GM12878 (cell line): ENCODE measurements around the gene THBD. TPM values are rescaled to one million over a fixed set of nuclear protein-coding genes. Genes with fewer than 3 reads are reported as not detected.

Experiments used
- ATAC-seq: fragments of 200-7000 bp; cut with Tn5 transposase; 3 replicates; pipeline ENCODE4 v1.9.1; 2020; ENCODE audit warnings: mild to moderate bottlenecking, moderate library complexity
- BruUV-seq: library from RNA; stranded (reverse); fragments of 400-500 nt; replicated peaks from 2 replicates; lab custom pipeline; 2021; lab: Mats Ljungman, UMichigan
- CTCF ChIA-PET: fragments of 300-600 bp; sonication (Branson Sonifier 250); formaldehyde crosslinking; extraction: SDS; loops from one replicate; lab custom pipeline; 2021; ENCODE audit warnings: inconsistent platforms; lab: Yijun Ruan, JAX
- POLR2A ChIA-PET: fragments of 350-600 bp; formaldehyde crosslinking; extraction: SDS; loops from one replicate; lab custom pipeline; 2021; ENCODE audit warnings: inconsistent platforms; lab: Charles Lee
- RAD21 ChIA-PET: fragments of 300-600 bp; sonication (Branson Sonifier 250); formaldehyde crosslinking; loops from one replicate; lab custom pipeline; 2023; ENCODE audit warnings: antibody characterized with exemption; ENCODE audit not compliant: unreplicated experiment; lab: Charles Lee
- SMC1A ChIA-PET: fragments of 300-600 bp; sonication (Branson Sonifier 250); formaldehyde crosslinking; loops from one replicate; lab custom pipeline; 2023; ENCODE audit not compliant: unreplicated experiment, uncharacterized antibody; lab: Charles Lee
- DNase-seq: peaks from one replicate; pipeline ENCODE4 v3.0.0-alpha.2; 2011; ENCODE audit warnings: low read depth, low spot score
- FAIRE-seq: peaks from 3 replicates; lab custom pipeline; 2011; peaks lifted over from hg19 to GRCh38; lab: Jason Lieb, UNC
- H2AFZ ChIP-seq: 2 replicates; pipeline ENCODE4 v1.6.0; 2011; ENCODE audit warnings: low read depth, low read length, control low read depth; ENCODE audit not compliant: control insufficient read depth
- H3K27ac ChIP-seq: 2 replicates; pipeline ENCODE4 v1.5.1; 2011; ENCODE audit warnings: control low read depth; ENCODE audit not compliant: control insufficient read depth, insufficient read depth
- H3K27me3 ChIP-seq, 2 experiments: replicated peaks in 1 of 2; 2 replicates each; pipeline versions ENCODE4 v1.6.0 to v1.6.1; 2011; ENCODE audit warnings: low read length in 1 of 2; ENCODE audit not compliant: control insufficient read depth in 2 of 2, insufficient read depth in 2 of 2
- H3K36me3 ChIP-seq, 2 experiments: 2 replicates each; pipeline ENCODE4 v1.5.1; 2011; ENCODE audit warnings: low read length in 1 of 2; ENCODE audit not compliant: control insufficient read depth in 2 of 2, insufficient read depth in 2 of 2
- H3K4me1 ChIP-seq: 2 replicates; pipeline ENCODE4 v1.6.1; 2011; ENCODE audit warnings: mild to moderate bottlenecking, low read length, moderate library complexity, mixed read lengths; ENCODE audit not compliant: control insufficient read depth, insufficient read depth
- H3K4me2 ChIP-seq: 2 replicates; pipeline ENCODE4 v1.6.0; 2011; ENCODE audit warnings: control low read depth; ENCODE audit not compliant: control insufficient read depth, insufficient read depth
- H3K4me3 ChIP-seq: fragments of 200-600 bp; sonication (generic); 2 replicates; pipeline ENCODE4 v1.5.1; 2016
- H3K79me2 ChIP-seq: 2 replicates; pipeline ENCODE4 v1.6.0; 2011; ENCODE audit warnings: low read length; ENCODE audit not compliant: control insufficient read depth, insufficient read depth
- H3K9ac ChIP-seq: 2 replicates; pipeline ENCODE4 v1.8.0; 2011; ENCODE audit warnings: low read length, control low read depth, mixed read lengths; ENCODE audit not compliant: control insufficient read depth, insufficient read depth
- H3K9me3 ChIP-seq: replicated peaks from 3 replicates; pipeline ENCODE4 v1.5.1; 2011; ENCODE audit warnings: mild to moderate bottlenecking, low read length; ENCODE audit not compliant: control insufficient read depth, insufficient read depth
- H4K20me1 ChIP-seq: 2 replicates; pipeline ENCODE4 v1.6.0; 2011; ENCODE audit not compliant: control insufficient read depth, insufficient read depth
- BHLHE40 ChIP-seq, 2 experiments: fragments of 450-650 bp in 1 of 2; IDR thresholded peaks; 2 replicates each; pipeline ENCODE4 v1.6.1; 2011 to 2017; ENCODE audit warnings: low read depth in 2 of 2, borderline replicate concordance in 1 of 2, improper control_type of control experiment in 1 of 2, low read length in 1 of 2, mild to moderate bottlenecking in 1 of 2
- BMI1 ChIP-seq: fragments of 450-650 bp; IDR thresholded peaks from 2 replicates; pipeline ENCODE4 v1.6.1; 2016; ENCODE audit warnings: mild to moderate bottlenecking, moderate library complexity, borderline replicate concordance
- CHD4 ChIP-seq: fragments of 200-600 bp; sonication (generic); IDR thresholded peaks from 2 replicates; pipeline ENCODE4 v1.6.1; 2016; ENCODE audit warnings: mild to moderate bottlenecking
- FOS ChIP-seq: IDR thresholded peaks from 3 replicates; pipeline ENCODE4 v1.6.1; 2011; ENCODE audit warnings: borderline replicate concordance; ENCODE audit not compliant: insufficient read length; ENCODE audit errors: extremely low read depth
- HDAC2 ChIP-seq: fragments of 200-600 bp; sonication (generic); IDR thresholded peaks from 2 replicates; pipeline ENCODE4 v1.6.1; 2017
- RAD21 ChIP-seq: IDR thresholded peaks from 2 replicates; pipeline ENCODE4 v1.6.1; 2011; ENCODE audit warnings: mild to moderate bottlenecking, low read depth, low read length, moderate library complexity; ENCODE audit not compliant: insufficient read depth
- RFX5 ChIP-seq: IDR thresholded peaks from 2 replicates; pipeline ENCODE4 v1.6.1; 2011; ENCODE audit warnings: low read depth, low read length, improper control_type of control experiment
- SMC3 ChIP-seq: IDR thresholded peaks from 2 replicates; pipeline ENCODE4 v1.6.1; 2011; ENCODE audit warnings: low read length, improper control_type of control experiment, borderline replicate concordance
- SP1 ChIP-seq: IDR thresholded peaks from one replicate; pipeline ENCODE4 v1.6.1; 2011; ENCODE audit warnings: low read depth, low read length
- WGBS: methylation state at CpG from one replicate; pipeline ENCODE4 v1.1.6; 2016; ENCODE audit warnings: low lambda C conversion rate; ENCODE audit not compliant: insufficient replicate concordance, insufficient coverage; ENCODE audit errors: missing lambda C conversion rate; 5-methylcytosine and 5-hydroxymethylcytosine counted together
- in situ Hi-C: fragments of 300-500 bp; cut with MboI; formaldehyde crosslinking; loops from 9 replicates; pipeline ENCODE4 v1.14.3; 2018; ENCODE audit warnings: mixed read lengths
- intact Hi-C: fragments of 100-400 bp; cut with micrococcal nuclease; formaldehyde crosslinking; loops from one replicate; pipeline ENCODE4 v1.14.2; 2022; ENCODE audit not compliant: unreplicated experiment
- polyA plus RNA-seq, 11 experiments: library from polyadenylated mRNA; depleted of rRNA in 4 of 11; unstranded in 6 of 11; stranded (reverse) in 5 of 11; fragments of >200 nt; fragmentation: Nextera tagmentation in 4 of 11; fragmentation: Illumina TruSeq in 1 of 11; extraction: Ambion mirVana in 4 of 11; extraction: Trizol in 1 of 11; gene quantifications; 1 replicate in 1 of 11; 2 replicates in 10 of 11; pipeline versions ENCODE4 v1.2.1 to v1.2.3, GENCODE V29; 2011 to 2016; ENCODE audit warnings: inconsistent platforms in 2 of 11, missing spikeins in 2 of 11, low read depth in 1 of 11
- total RNA-seq, 4 experiments: library from RNA; depleted of rRNA in 3 of 4; stranded (reverse); fragments of >200 nt in 3 of 4; fragmentation: Illumina TruSeq in 1 of 4; extraction: Trizol in 1 of 4; gene quantifications; 2 replicates each; pipeline versions ENCODE4 v1.2.1 to v1.2.3, GENCODE V29; 2013 to 2021
- TF ChIP-seq, protein P1 (sequence below): fragments of 450-650 bp; IDR thresholded peaks from 2 replicates; pipeline ENCODE4 v1.6.1; 2017; ENCODE audit warnings: low read depth, mild to moderate bottlenecking, moderate library complexity
- TF ChIP-seq, protein P2 (sequence below), 3 experiments: IDR thresholded peaks in 2 of 3; conservative IDR thresholded peaks in 1 of 3; 2 replicates each; pipeline ENCODE4 v1.5.1; 2011; ENCODE audit warnings: low read depth in 3 of 3, low read length in 3 of 3, mild to moderate bottlenecking in 3 of 3, control low read depth in 2 of 3, moderate library complexity in 2 of 3, inconsistent platforms in 1 of 3, mixed read lengths in 1 of 3; ENCODE audit not compliant: control insufficient read depth in 2 of 3, insufficient read depth in 1 of 3; ENCODE audit errors: extremely low read depth in 1 of 3
- TF ChIP-seq, protein P3 (sequence below): fragments of 450-650 bp; IDR thresholded peaks from 2 replicates; pipeline ENCODE4 v1.6.1; 2018; ENCODE audit warnings: mild to moderate bottlenecking, low read depth, moderate library complexity; ENCODE audit not compliant: partially characterized antibody

THBD gene
- total and polyA plus RNA-seq, 10 of the 15 experiments (the other 5 are each of a cell fraction or from before 2014, with no cell fraction given) = not detected

GRCh38 chr20:23052904-23053303 is 3.4 kb upstream of the THBD start (continued):
- TF ChIP-seq FOS = no peak
- no peak for TF ChIP-seq RFX5
- TF ChIP-seq HDAC2 = no peak
- TF ChIP-seq, protein P1, sequence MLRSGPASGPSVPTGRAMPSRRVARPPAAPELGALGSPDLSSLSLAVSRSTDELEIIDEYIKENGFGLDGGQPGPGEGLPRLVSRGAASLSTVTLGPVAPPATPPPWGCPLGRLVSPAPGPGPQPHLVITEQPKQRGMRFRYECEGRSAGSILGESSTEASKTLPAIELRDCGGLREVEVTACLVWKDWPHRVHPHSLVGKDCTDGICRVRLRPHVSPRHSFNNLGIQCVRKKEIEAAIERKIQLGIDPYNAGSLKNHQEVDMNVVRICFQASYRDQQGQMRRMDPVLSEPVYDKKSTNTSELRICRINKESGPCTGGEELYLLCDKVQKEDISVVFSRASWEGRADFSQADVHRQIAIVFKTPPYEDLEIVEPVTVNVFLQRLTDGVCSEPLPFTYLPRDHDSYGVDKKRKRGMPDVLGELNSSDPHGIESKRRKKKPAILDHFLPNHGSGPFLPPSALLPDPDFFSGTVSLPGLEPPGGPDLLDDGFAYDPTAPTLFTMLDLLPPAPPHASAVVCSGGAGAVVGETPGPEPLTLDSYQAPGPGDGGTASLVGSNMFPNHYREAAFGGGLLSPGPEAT = no peak
- no peak for TF ChIP-seq SP1

DNA sequence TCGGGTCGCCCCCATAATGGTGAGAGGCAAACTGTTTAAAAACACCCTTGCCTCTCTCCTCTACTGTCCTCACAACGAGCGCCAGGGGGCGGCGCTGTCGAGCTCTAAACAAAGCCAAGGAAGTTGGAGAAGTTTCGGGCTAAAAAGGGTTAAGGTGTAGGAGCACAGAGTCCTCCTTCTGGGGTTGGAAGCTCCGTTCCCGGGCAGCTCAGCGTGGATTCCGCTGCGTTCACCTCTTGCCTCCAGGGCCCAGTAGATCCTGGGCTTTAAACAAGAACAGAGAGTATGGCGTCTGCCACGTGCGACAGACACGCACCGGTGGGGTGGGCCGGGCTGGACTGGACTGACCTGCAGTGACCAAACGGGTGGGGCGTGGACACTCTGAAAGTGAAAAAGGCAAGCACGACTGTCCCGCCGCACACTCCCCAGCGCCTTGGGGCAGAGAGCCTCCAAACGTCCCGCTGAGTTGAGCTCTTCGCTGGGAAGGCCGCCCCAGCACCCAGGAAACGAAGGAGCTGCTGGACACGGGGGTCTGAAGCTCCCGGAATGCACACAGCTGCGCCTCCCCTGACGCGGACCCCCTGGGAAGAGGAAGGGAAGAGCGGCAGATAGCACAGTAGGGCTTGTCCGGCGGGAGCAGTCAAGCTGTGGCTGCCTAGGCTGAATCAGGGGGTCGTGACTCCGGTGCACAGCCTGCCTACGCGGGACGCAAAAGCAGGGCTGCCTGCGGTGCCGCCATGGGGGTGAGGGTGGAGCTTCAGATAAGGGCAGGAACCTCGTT is 1.6 kb upstream of the THBD start:
- RAD21 ChIA-PET = interaction anchor here (0.9 to 3.5 kb wide), 13 partner anchors 28 to 360 kb away, joined by 3 to 25 read pairs (median 5); no protein-coding TSS in a partner anchor
- Histone ChIP-seq H3K9ac (no peak overlapping the region), H3K36me3 (no peaks in the 10 kb centered on the region; a peak in 1 of 4 replicates), H3K79me2 (no peaks in the 10 kb centered on the region), H3K4me1 (no peaks in the 10 kb centered on the region), H3K27ac (no peak overlapping the region), H4K20me1 (no peaks in the 10 kb centered on the region), H3K4me2 (no peak overlapping the region; the same call in 1 of the 2 replicates), H2AFZ (no peak overlapping the region), H3K9me3 (no peaks in the 10 kb centered on the region; the same call in 2 of the 3 replicates), H3K4me3 (no peak overlapping the region), H3K27me3 (peaks cover 8% of the 10 kb centered on the region in 2 experiments; a peak in 3 of 4 replicates)
- CTCF ChIA-PET = interaction anchor here (0.7 to 5.3 kb wide), 31 partner anchors 11 to 361 kb away, joined by 3 to 34 read pairs (median 4); partner anchors contain the start of gene NXT1
- TF ChIP-seq BMI1 (no peak), BHLHE40 (IDR thresholded peaks at IDR 0.05; ENCODE audit: borderline replicate concordance in 1 of 2, low read depth in 2 of 2, low read length in 1 of 2) (peak in 1 of 2 experiments; percentile 57; a peak in 1 of 4 replicates), SMC3 (peak; percentile 55), CHD4 (no peak), RAD21 (peak; percentile 84)
- TF ChIP-seq, protein P2, sequence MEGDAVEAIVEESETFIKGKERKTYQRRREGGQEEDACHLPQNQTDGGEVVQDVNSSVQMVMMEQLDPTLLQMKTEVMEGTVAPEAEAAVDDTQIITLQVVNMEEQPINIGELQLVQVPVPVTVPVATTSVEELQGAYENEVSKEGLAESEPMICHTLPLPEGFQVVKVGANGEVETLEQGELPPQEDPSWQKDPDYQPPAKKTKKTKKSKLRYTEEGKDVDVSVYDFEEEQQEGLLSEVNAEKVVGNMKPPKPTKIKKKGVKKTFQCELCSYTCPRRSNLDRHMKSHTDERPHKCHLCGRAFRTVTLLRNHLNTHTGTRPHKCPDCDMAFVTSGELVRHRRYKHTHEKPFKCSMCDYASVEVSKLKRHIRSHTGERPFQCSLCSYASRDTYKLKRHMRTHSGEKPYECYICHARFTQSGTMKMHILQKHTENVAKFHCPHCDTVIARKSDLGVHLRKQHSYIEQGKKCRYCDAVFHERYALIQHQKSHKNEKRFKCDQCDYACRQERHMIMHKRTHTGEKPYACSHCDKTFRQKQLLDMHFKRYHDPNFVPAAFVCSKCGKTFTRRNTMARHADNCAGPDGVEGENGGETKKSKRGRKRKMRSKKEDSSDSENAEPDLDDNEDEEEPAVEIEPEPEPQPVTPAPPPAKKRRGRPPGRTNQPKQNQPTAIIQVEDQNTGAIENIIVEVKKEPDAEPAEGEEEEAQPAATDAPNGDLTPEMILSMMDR (IDR thresholded peaks at IDR 0.05 in 2 of 3, conservative IDR thresholded peaks at IDR 0.05 in 1 of 3; ENCODE audit: control insufficient read depth in 2 of 3, extremely low read depth in 1 of 3, insufficient read depth in 1 of 3, low read depth in 3 of 3, low read length in 3 of 3) = peak; percentile 42 to 54 (median 49); a peak in 4 of 6 replicates
- TF ChIP-seq, protein P3, sequence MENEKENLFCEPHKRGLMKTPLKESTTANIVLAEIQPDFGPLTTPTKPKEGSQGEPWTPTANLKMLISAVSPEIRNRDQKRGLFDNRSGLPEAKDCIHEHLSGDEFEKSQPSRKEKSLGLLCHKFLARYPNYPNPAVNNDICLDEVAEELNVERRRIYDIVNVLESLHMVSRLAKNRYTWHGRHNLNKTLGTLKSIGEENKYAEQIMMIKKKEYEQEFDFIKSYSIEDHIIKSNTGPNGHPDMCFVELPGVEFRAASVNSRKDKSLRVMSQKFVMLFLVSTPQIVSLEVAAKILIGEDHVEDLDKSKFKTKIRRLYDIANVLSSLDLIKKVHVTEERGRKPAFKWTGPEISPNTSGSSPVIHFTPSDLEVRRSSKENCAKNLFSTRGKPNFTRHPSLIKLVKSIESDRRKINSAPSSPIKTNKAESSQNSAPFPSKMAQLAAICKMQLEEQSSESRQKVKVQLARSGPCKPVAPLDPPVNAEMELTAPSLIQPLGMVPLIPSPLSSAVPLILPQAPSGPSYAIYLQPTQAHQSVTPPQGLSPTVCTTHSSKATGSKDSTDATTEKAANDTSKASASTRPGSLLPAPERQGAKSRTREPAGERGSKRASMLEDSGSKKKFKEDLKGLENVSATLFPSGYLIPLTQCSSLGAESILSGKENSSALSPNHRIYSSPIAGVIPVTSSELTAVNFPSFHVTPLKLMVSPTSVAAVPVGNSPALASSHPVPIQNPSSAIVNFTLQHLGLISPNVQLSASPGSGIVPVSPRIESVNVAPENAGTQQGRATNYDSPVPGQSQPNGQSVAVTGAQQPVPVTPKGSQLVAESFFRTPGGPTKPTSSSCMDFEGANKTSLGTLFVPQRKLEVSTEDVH = no peak
- SMC1A ChIA-PET = interaction anchor here (0.6 to 4.8 kb wide), 13 partner anchors 11 to 184 kb away, joined by 3 to 32 read pairs (median 5); partner anchors contain the start of gene CD93
- POLR2A ChIA-PET = interaction anchor here (1.5 kb wide), 1 partner anchor 150 kb away, joined by 5 read pairs; no protein-coding TSS in a partner anchor
- intact Hi-C loops = loop anchor here (5.0 to 10.0 kb wide), 2 partner anchors 151 to 294 kb away; no protein-coding TSS in a partner anchor
- ATAC-seq (peak; percentile 64), DNase-seq (no peak), FAIRE-seq (no peak)
- in situ Hi-C loops = no loop called here
- WGBS = 18% methylated on average over 40 of the region's 46 CpGs
- no TSS peak for BruUV-seq
